GM18861 (cell line): ENCODE measurements around the gene LRRFIP2.
"Not testable (repeated sequence)": the region's sequence is repeated elsewhere in the genome, so short reads cannot be mapped to it uniquely, and the experiment has no call there.

ENCODE experiments used
- ATAC-seq: cut with Tn5 transposase; IDR thresholded peaks from one replicate; pipeline ENCODE4 v1.9.1; 2021; ENCODE audit not compliant: unreplicated experiment

Gene LRRFIP2

DNA sequence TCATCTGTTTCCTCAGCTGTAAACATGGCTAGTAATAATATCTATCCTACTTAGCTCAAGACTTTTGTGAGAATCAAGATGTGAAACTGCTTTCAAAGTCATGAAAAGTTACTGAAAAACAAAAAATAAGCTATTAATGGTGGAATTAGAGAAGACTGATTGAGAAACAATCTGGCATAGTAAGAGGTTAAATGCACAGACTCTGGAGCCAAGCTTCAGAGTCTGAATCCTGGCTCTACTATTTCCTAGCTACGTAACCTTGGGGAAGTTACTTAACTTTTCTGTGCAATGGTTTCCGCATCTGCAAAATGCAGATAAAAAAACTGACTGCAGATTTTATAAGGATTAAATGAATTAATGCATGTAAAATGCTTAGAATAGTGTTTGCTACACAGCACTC lies 28.8 kb downstream of the LRRFIP2 start:
- ATAC-seq = no peak

DNA sequence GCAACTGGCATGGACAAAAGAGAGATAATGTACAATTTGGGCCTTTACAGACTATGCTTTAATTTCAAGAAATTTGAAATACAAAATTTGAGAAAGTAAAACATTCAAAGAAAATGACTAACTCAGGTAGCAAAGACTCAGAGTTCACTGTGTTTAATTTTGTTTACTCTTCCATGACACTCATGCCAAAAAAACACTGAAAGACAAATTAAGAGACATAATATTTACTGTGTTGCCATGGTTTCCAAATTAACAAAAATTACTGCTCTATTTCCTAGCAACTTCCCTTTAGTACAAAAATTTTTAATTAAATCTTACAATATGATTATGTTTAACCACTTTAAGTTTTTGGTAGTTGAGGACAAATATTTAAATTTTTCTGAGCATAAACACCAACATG lies 29.6 kb downstream of the LRRFIP2 start:
- ATAC-seq = no peak

DNA sequence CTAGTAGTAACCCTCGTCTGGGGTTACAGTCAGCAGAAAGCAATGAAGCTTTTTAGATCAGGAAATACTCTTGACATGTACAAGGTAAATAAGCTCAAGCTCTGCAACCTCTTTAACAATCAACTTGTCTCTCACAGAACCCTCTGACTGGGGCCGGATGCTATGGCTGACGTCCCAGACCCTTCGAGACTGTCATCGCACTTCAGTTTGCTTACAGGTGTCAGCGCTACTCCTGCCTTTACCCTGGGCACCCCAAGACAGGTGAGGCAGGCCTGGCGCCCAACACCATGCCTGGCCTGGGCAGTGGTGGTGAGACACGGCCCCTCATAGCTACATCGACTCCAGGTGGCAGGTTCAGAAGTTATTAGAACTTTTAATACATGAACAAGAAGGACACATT lies 30.6 kb downstream of the LRRFIP2 start:
- no peak for ATAC-seq

DNA sequence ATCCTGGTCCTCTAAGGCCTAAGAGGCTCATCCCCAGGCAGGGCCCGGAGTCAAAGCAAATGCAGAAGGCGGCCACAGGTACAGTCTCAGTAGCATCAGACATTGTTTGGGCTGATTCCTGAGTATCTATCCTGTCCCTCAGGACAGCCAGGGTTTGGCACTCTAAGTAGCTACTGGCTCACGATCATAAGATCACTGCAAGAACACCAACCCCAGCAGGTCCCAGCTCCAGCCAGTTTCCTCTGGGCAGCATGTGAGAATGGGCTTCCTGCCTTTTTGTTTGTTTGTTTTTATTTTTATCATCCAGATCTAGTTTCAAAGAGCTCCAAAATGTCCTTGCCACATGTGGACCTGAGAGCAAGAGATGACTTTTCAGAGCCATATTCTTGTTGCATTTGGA lies 32.7 kb downstream of the LRRFIP2 start:
- no peak for ATAC-seq

DNA sequence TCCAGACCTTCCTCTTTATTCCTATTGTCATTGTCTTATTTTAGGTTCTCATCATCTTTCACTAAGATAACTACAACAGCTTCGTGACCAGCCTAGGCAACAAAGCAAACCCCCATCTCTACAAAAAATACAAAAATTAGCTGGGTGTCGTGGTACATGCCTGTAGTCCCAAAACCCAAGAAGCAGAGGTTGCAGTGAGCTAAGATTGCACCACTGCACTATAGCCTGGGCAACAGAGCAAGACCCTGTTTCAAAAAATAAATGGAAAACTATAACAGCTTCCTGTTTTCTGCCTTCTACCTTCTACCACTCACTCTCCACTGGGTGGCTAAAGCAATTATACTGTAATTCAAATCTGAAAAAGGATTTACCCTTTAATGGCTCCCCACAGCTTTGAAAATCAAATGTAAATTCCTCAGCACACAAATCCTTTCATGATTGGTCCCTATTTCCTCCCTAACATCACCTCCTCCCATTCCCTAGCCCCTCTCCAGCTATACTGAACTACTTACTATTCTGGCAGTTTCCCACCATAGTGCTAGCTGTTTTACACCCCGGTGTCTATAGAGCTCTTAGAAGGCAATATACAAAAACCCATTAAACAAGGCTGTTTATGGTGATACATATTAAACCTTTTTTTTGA lies 33.4 kb downstream of the LRRFIP2 start:
- no peak for ATAC-seq

DNA sequence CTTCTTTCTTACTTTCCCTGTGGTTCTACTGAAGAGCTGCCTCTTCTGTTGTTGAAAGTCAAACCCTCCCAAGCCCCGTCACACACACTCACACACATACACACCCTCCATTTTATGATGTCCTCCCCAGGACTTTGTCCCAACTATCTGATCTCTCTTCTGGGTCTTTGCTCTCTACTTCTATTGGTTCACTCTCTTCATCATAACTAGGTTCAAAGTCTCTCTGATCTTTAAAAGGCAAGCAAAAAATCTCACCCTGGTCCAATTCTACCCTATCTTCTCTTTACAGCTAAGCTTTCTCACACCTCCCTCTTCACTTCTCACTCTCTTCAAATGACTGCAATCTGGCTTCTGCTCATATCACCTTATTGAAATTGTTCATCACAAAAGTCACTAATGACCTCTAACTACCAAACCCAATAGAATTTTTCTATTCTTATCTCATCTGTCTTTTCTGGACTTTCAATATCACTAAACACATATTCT lies 34.8 kb downstream of the LRRFIP2 start:
- peak; percentile 56 for ATAC-seq

DNA sequence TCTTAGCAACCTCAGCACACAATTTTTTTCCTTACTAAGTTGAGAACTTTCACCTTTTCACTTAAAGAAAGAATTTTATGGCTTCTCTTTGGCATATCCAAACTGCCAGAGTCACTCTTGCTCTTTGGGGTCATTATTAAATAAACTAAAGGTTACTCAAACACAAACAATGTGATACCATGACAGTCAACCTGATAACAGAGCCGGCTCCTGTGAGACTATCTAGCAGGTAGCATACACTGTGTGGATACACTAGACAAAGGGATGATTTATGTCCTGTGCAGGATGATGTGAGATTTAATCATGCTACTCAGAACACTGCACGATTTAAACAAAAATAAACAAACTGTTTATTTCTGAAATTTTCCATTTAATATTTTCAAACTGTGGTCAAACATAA lies 35.6 kb downstream of the LRRFIP2 start:
- ATAC-seq = no peak

DNA sequence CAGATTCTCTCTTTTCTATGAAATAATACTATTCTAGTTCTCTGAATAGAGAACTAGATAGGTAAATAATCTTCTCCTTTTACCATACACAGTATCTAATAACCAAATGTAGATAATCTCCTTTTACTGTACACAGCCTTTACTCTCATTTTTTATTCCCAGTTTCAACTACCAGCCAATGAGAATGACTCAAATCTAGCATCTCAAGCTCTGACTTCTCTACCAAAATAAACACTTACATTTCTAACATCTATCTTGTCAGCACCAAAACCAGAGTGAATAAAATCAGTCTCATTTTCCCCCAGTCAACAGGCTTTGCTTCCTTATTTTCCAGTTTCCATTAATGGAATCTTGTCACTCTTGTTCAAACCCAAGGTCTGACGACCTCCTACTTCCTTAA lies 36.9 kb downstream of the LRRFIP2 start:
- ATAC-seq = no peak

DNA sequence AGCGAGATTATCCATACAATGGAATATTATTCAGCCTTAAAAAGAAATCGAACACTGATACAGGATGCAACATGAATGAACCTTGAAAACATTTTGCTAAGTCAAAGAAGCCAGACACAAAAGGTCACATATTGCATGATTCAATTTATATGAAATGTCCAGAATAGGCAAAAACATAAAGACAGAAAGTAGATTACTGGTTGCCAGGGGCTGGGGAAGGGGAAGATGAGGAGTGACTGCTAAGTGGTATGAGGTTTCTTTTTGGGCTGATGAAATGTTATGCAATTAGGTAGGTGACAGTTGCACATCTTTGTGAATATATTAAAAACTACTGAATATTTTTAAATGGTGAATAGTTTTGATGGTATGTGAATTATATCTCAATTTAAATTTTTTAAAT lies 38.3 kb downstream of the LRRFIP2 start:
- ATAC-seq = no peak

DNA sequence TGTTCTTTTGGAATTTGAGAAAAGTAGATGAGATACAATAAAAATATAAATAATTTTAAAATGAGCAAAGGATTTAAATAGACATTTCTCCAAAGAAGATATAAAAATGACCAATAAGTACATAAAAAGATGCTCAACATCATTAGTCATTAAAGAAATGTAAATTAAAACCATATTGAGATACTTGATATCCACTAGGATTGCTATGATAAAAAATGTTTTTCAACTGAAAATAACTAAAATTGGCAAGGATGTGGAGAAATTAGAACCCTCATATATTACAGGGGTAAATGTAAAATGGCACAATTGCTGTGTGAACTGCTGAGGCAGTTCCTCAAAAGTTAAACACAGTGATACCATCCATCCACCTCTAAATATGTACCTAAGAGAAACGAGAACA lies 38.8 kb downstream of the LRRFIP2 start:
- ATAC-seq = no peak

DNA sequence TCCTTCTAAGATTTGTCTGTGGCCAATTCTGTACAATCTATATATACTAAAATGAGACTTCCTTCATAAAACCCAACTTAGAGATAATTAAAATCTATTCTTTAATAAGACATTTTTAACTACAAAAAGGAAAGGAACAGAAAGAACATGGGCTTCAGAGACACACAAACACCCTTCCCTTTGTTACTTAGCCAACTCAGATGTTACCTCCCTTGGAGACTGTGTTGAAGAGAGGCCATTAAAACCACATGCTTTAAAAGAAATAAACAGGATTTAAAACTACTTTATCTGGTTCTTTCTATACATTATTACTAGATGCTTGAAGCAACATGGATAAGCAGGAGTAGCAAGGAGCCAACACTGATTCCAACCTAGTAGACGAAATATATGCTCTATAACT lies 42.0 kb downstream of the LRRFIP2 start:
- no peak for ATAC-seq

DNA sequence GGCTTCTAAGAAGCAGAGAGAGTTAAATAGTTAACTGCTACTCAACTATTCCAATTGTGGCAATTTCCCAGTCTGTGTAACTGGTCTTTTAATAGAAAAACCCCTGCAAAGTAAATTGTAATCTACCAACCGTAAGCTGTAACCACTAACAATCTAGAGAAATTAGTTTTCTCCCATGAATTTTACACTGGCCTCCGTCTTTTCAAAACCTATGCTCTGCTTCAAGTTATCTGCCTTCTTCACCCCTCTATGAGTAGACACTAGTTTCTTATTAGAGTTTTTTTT lies 42.6 kb downstream of the LRRFIP2 start:
- no peak for ATAC-seq

DNA sequence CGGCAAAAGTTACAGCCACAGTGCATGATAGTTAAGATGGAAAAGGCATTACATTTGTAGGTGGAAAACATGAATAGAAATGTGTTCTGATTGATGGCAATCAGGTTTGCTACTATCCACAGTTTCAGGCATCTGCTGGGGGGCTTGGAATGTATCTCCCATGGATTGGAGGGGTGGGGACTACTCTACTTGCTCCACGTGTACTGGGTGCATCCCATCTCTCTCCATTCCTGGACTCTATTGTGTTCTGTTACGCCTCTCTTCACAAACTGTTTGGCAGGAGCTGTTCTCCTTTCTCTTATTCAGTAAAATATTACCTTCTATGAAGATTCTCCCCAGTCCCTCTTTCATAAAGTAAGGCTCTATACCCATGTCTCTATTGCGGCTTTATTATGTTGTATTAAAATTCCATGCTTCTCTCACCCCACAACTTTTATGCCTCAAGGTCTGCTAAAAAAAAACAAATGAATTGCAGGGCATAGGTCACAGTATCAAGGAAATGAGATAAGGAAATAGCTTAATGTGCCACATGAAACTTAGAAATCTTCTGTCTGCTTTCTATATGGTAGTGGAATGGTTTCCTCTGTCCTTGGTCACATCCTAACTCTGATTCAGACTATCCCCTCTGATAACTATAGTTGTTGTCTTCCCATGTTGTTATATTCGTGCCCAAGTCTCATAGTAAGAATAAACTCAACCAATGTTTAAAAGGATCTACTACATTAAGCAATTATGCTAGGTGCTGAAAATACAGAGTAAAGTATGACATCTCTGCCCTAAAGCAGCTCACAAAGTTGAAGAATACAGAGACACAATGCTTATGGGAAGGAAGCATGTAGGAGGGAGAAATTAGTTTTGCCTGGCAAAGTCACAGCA lies 43.2 kb downstream of the LRRFIP2 start:
- no peak for ATAC-seq

DNA sequence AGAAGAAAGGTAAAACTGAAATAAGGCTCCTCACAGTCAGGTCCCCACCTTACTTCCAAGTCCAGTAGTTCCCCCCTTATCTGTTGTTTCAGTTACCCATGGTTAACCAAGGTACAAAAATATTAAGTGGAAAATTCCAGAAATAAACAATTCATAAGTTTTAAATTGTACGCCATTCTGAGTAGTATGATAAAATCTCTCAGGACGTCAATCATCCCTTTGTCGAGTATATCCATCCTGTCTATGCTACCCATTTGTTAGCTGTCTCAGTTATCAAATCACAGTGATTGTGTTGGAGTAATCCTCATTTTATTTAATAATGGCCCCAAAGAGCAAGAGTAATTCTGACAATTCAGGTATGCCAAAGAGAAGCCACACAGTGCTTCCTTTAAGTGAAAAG lies 43.9 kb downstream of the LRRFIP2 start:
- no peak for ATAC-seq

DNA sequence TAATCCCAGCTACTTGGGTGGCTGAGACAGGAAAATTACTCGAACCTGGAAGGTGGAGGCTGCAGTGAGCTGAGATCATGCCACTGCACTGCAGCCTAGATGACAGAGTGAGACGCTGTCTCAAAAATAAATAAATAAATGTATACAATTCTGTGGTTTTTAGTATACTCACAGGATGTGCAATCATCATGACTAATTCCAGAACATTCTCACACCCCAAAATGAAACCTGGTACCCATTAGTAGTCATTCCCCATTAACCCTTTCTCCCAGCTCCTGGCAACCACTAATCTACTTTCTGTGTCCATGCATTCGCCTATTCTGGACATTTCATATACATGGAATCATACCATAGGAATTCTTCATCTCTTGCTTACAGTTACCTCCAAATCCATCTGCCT lies 44.5 kb downstream of the LRRFIP2 start:
- ATAC-seq = no peak

DNA sequence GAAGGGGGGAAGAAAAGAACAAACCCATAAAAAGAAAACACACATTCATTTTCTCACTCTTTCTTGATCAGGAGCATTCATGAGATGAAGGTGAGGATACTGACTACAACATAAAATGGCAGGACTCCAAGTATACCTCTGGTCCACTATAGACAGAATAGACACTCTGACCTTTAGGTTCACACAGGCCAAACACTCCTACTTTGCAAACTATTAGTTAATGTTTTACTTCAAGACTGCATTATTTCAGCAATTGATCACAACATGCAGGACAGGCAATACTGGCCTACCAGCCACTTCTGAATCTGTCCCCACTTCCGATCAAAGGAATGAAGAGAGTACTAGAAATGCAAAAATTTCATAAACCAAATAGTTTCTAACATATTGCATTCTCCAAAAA lies 47.0 kb downstream of the LRRFIP2 start:
- ATAC-seq = no peak

DNA sequence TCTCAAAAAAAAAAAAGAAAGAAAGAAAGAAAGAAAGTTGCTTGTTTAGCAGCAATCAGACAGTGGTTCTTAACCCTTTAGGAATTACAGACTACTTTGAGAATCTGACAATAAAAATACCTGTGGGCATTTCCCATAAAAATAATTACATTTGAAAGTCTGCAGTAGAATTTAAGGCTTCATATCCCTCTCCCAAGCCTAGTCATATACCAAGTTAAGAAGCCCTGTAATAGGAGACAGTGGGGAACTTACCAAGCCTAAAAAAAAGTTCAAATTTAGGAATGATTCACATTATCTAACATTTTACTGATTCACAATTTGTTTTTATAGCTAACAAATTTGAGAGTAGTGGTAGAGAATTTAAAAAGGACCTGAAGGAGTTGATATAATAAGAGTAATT lies 47.5 kb downstream of the LRRFIP2 start:
- ATAC-seq = no peak

DNA sequence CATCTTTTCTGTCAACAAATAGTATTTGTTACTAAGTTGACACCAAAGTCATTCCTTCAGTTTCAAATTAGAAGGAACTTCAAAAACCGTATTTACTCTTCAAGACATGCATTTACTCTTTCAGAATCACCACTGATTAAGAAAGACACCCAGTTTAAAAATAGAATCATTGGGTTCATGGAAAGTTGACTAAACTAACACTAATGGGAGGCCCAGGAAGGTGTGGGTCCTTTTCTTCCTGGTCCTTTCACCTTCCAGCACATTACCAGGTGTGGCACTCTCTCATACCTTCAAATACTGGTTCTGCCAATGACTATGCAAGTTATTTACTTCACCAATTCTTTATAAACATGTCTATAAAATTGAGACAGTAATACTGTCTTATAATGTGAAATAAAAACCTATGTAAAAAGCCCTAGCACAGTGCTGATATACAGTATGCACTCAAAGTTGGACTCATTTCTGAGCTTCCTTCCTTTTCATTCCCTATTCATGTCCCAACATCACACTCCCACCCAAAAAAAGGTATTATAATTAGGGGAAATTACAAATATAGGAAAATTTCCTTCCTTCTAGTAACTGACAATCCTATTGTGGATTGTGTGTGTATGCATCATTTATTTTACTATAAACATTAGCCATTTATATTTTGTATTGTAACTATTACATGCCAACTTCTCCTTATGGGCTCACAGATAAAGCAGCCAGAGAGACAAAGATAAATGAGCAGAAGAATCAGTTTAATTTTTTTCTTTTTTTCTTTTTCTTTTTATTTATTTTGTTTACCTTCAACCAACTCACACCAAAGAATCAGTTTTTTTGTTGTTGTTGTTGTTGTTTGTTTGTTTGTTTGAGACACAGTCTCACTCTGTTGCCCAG lies 48.9 kb downstream of the LRRFIP2 start:
- no peak for ATAC-seq

DNA sequence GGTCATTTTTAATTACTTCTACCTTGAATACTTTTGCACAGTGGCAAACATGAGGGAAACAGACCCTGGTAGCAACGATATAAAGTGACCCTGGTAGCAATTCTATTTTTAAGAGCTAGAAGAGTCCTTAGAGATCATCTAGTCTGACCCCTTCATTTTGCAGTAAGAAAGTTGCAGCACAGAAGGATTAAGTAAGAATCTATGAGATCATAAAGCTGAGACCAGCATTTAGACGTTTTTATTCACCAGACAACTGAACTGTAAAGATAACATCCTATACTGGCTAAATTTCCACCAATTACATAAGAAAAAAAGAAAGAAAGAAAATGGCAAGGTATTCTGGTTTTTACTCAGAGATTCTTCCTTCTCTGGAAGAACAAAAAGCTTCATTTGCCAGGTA lies 49.9 kb downstream of the LRRFIP2 start:
- ATAC-seq = no peak

DNA sequence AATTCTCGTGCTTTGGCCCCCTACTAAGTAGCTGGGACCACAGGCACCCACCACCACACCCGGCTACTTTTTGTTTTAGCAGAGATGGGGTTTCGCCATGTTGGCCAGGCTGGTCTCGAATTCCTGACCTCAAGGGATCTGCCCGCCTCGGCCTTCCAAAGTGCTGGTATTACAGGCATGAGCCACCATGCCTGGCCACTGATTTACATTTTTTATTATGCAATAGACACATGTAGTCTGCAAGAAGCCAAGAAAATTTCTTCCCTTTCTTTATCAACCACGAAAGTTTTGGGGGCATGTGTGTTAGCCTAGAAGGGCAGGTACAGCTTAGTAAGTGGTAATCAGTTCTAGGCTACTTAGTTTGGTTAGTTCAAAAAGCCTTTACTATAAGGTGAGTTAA lies 51.1 kb downstream of the LRRFIP2 start:
- ATAC-seq = no peak

DNA sequence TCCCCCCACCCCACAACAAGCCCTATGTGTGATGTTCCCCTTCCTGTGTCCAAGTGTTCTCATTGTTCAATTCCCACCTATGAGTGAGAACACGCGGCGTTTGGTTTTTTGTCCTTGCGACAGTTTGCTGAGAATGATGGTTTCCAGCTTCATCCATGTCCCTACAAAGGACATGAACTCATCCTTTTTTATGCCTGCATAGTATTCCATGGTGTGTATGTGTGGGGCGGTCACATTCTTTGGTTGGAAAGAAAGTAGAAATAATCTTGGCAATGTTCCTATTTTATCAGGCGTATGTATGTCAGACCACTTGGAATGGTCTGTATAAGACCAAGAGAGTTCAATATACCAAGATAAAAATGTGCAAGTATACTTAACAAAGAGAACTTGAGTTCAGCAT lies 52.3 kb downstream of the LRRFIP2 start:
- ATAC-seq = not testable (repeated sequence)

DNA sequence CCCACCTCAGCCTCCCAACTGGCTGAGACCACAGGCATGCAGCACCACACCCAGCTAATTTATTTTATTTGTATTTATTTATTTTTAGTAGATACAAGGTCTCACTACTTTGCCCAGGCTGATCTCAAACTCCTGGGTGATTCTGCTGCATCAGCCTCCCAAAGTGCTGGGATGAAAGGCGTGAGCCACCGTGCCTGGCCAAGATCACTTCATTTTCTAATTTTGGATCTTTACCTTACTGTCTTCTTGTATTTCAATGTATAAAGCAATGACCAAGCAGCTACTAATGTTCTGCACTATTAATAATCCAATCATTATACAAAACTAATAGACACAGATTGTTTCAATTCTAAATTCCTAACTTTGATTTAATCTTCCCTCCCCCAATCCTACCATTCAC lies 56.2 kb downstream of the LRRFIP2 start:
- ATAC-seq = no peak
